Measurements from ENCODE around the gene KRTAP10-11.

DNA sequence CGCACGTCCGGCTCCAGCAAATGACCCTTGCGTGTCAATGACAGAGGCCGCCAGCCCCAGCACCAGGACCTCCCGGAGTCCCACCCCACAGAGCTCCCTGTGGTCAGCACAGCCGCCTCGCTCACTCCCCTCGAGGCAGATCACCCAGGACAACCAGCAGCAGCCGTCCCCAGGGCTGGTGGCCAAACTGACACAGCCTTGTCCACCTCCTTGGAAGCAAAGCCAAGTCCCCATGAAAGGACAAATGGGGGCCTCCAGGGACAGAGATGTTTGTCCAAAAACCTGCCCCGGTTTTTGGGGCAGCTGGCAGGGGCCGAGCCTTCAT lies 6.9 kb upstream of the KRTAP10-11 start:
- TF ChIP-seq CTCF (IDR thresholded peaks at IDR 0.05) (no peak), POLR2A (IDR thresholded peaks at IDR 0.05) (no peak)
